Astrocyte (in vitro differentiated cells and primary cell): ENCODE data around the gene CRISPLD2. TPM values are rescaled to one million over a fixed set of nuclear protein-coding genes. Genes with fewer than 3 reads are reported as not detected.

Experiments
- DNase-seq: peaks from one replicate; pipeline ENCODE4 v3.0.0-alpha.2; 2010; ENCODE audit warnings: low read depth
- FAIRE-seq: peaks from 2 replicates; lab custom pipeline; 2011; peaks lifted over from hg19 to GRCh38; lab: Jason Lieb, UNC
- H2AFZ ChIP-seq: 2 replicates; pipeline ENCODE4 v1.6.0; 2012; ENCODE audit warnings: low read depth, low read length, inconsistent platforms
- H3K27ac ChIP-seq: 2 replicates; pipeline ENCODE4 v1.5.1; 2011; ENCODE audit warnings: low read depth, low read length, inconsistent platforms
- H3K27me3 ChIP-seq: 2 replicates; pipeline ENCODE4 v1.6.0; 2011; ENCODE audit warnings: low read length, inconsistent platforms; ENCODE audit not compliant: insufficient read depth
- H3K36me3 ChIP-seq: 2 replicates; pipeline ENCODE4 v1.5.1; 2011; ENCODE audit warnings: low read length, inconsistent platforms; ENCODE audit not compliant: insufficient read depth
- H3K4me1 ChIP-seq: 2 replicates; pipeline ENCODE4 v1.5.1; 2011; ENCODE audit warnings: low read length, inconsistent platforms; ENCODE audit not compliant: insufficient read depth
- H3K4me2 ChIP-seq: 2 replicates; pipeline ENCODE4 v1.6.0; 2012; ENCODE audit warnings: low read length, inconsistent platforms
- H3K4me3 ChIP-seq: 2 replicates; pipeline ENCODE4 v1.5.1; 2011; ENCODE audit warnings: low read depth, mild to moderate bottlenecking, low read length, inconsistent platforms; ENCODE audit not compliant: insufficient read depth
- H3K79me2 ChIP-seq: 2 replicates; pipeline ENCODE4 v1.6.0; 2012; ENCODE audit warnings: mild to moderate bottlenecking, low read length, inconsistent platforms; ENCODE audit not compliant: insufficient read depth
- H3K9ac ChIP-seq: 2 replicates; pipeline ENCODE4 v1.6.0; 2012; ENCODE audit warnings: mild to moderate bottlenecking, low read length, inconsistent platforms
- H3K9me3 ChIP-seq: 2 replicates; pipeline ENCODE4 v1.5.1; 2012; ENCODE audit warnings: low read depth, mild to moderate bottlenecking, low read length, inconsistent platforms; ENCODE audit not compliant: insufficient read depth
- H4K20me1 ChIP-seq: 2 replicates; pipeline ENCODE4 v1.6.0; 2012; ENCODE audit warnings: low read length, inconsistent platforms; ENCODE audit not compliant: insufficient read depth
- H3K27ac Mint-ChIP-seq: one replicate; pipeline ENCODE4 v1.8.0; 2021; ENCODE audit warnings: mild to moderate bottlenecking, mixed read lengths; ENCODE audit not compliant: unreplicated experiment
- H3K27me3 Mint-ChIP-seq: one replicate; pipeline ENCODE4 v1.8.0; 2021; ENCODE audit warnings: low read depth, mixed read lengths; ENCODE audit not compliant: unreplicated experiment
- H3K36me3 Mint-ChIP-seq: one replicate; pipeline ENCODE4 v1.8.0; 2021; ENCODE audit warnings: low read depth, mixed read lengths; ENCODE audit not compliant: unreplicated experiment
- H3K4me1 Mint-ChIP-seq: one replicate; pipeline ENCODE4 v1.8.0; 2021; ENCODE audit warnings: low read depth, mixed read lengths; ENCODE audit not compliant: unreplicated experiment
- H3K4me3 Mint-ChIP-seq: one replicate; pipeline ENCODE4 v1.8.0; 2021; ENCODE audit warnings: mild to moderate bottlenecking, moderate library complexity, mixed read lengths; ENCODE audit not compliant: unreplicated experiment
- H3K9me3 Mint-ChIP-seq: one replicate; pipeline ENCODE4 v1.8.0; 2021; ENCODE audit warnings: mild to moderate bottlenecking, mixed read lengths; ENCODE audit not compliant: unreplicated experiment
- EZH2 ChIP-seq: IDR thresholded peaks from 2 replicates; pipeline ENCODE4 v1.6.1; 2012; ENCODE audit warnings: mild to moderate bottlenecking, low read length, inconsistent platforms; ENCODE audit not compliant: insufficient read depth
- total RNA-seq: library from RNA; stranded (reverse); gene quantifications from 2 replicates; pipeline ENCODE4 v1.2.1, GENCODE V29; 2021
- TF ChIP-seq, protein P1 (sequence below): IDR thresholded peaks from 2 replicates; pipeline ENCODE4 v1.5.1; 2011; ENCODE audit warnings: low read depth, mild to moderate bottlenecking, inconsistent platforms, low read length, moderate library complexity; ENCODE audit not compliant: insufficient read depth

Gene CRISPLD2
- total RNA-seq, 1 donor from 2014 or later = 1.8 TPM

GRCh38 chr16:84778720-84779119 is 41.1 kb upstream of the CRISPLD2 start:
- Histone ChIP-seq H3K4me1 (peaks cover 4% of the 10 kb centered on the region), H3K4me2 (no peak overlapping the region), H2AFZ (no peak overlapping the region), H3K9me3 (no peaks in the 10 kb centered on the region), H3K79me2 (no peaks in the 10 kb centered on the region), H3K27ac (no peak overlapping the region), H3K9ac (no peak overlapping the region), H3K36me3 (peaks cover 27% of the 10 kb centered on the region), H3K4me3 (no peak overlapping the region), H4K20me1 (no peaks in the 10 kb centered on the region), H3K27me3 (no peaks in the 10 kb centered on the region)
- H3K27ac Mint-ChIP-seq = no peak overlapping the region
- peaks cover 6% of the 10 kb centered on the region for H3K4me1 Mint-ChIP-seq
- H3K4me3 Mint-ChIP-seq = no peak overlapping the region
- TF ChIP-seq, protein P1, sequence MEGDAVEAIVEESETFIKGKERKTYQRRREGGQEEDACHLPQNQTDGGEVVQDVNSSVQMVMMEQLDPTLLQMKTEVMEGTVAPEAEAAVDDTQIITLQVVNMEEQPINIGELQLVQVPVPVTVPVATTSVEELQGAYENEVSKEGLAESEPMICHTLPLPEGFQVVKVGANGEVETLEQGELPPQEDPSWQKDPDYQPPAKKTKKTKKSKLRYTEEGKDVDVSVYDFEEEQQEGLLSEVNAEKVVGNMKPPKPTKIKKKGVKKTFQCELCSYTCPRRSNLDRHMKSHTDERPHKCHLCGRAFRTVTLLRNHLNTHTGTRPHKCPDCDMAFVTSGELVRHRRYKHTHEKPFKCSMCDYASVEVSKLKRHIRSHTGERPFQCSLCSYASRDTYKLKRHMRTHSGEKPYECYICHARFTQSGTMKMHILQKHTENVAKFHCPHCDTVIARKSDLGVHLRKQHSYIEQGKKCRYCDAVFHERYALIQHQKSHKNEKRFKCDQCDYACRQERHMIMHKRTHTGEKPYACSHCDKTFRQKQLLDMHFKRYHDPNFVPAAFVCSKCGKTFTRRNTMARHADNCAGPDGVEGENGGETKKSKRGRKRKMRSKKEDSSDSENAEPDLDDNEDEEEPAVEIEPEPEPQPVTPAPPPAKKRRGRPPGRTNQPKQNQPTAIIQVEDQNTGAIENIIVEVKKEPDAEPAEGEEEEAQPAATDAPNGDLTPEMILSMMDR = no peak
- no peak for TF ChIP-seq EZH2
- FAIRE-seq (no peak), DNase-seq (no peak)
- H3K9me3 Mint-ChIP-seq = no peaks in the 10 kb centered on the region
- no peaks in the 10 kb centered on the region for H3K27me3 Mint-ChIP-seq
- peaks cover 27% of the 10 kb centered on the region for H3K36me3 Mint-ChIP-seq

GRCh38 chr16:84780063-84780462 is 39.7 kb upstream of the CRISPLD2 start:
- H3K4me3 Mint-ChIP-seq = no peak overlapping the region
- H3K4me2 ChIP-seq = no peak overlapping the region
- no peaks in the 10 kb centered on the region for H3K79me2 ChIP-seq
- peaks cover 2% of the 10 kb centered on the region for H3K4me1 Mint-ChIP-seq
- no peaks in the 10 kb centered on the region for H3K27me3 ChIP-seq
- FAIRE-seq (no peak), DNase-seq (no peak)
- H3K36me3 ChIP-seq = peaks cover 27% of the 10 kb centered on the region
- no peaks in the 10 kb centered on the region for H4K20me1 ChIP-seq
- peaks cover 1% of the 10 kb centered on the region for H3K4me1 ChIP-seq
- no peak overlapping the region for H3K27ac ChIP-seq
- no peak for TF ChIP-seq EZH2
- TF ChIP-seq, protein P1 = no peak
- no peak overlapping the region for H2AFZ ChIP-seq
- no peak overlapping the region for H3K4me3 ChIP-seq
- no peak overlapping the region for H3K9ac ChIP-seq
- H3K9me3 ChIP-seq = no peaks in the 10 kb centered on the region
- no peak overlapping the region for H3K27ac Mint-ChIP-seq
- no peaks in the 10 kb centered on the region for H3K9me3 Mint-ChIP-seq
- no peaks in the 10 kb centered on the region for H3K27me3 Mint-ChIP-seq
- peaks cover 25% of the 10 kb centered on the region for H3K36me3 Mint-ChIP-seq

GRCh38 chr16:84780544-84781376 is 39.0 kb upstream of the CRISPLD2 start:
- H3K4me3 Mint-ChIP-seq = no peak overlapping the region
- FAIRE-seq = no peak
- no peak overlapping the region for H3K4me3 ChIP-seq
- peaks cover 22% of the 10 kb centered on the region for H3K36me3 Mint-ChIP-seq
- no peaks in the 10 kb centered on the region for H3K9me3 Mint-ChIP-seq
- TF ChIP-seq, protein P1 = no peak
- TF ChIP-seq EZH2 = no peak
- H3K27me3 Mint-ChIP-seq = no peaks in the 10 kb centered on the region
- no peaks in the 10 kb centered on the region for H3K79me2 ChIP-seq
- H3K4me2 ChIP-seq = no peak overlapping the region
- no peaks in the 10 kb centered on the region for H3K27me3 ChIP-seq
- no peak for DNase-seq
- no peaks in the 10 kb centered on the region for H4K20me1 ChIP-seq
- H3K27ac ChIP-seq = no peak overlapping the region
- H2AFZ ChIP-seq = no peak overlapping the region
- H3K27ac Mint-ChIP-seq = peak overlapping the region; percentile 67
- H3K4me1 Mint-ChIP-seq = no peaks in the 10 kb centered on the region
- H3K9ac ChIP-seq = no peak overlapping the region
- H3K36me3 ChIP-seq = peaks cover 25% of the 10 kb centered on the region
- H3K4me1 ChIP-seq = peaks cover 1% of the 10 kb centered on the region
- no peaks in the 10 kb centered on the region for H3K9me3 ChIP-seq
